Parietal lobe (tissue), 1 donor: ENCODE data around the gene IFNA13. TPM values are rescaled to one million over a fixed set of nuclear protein-coding genes. Genes with fewer than 3 reads are reported as not detected.

Source experiments
- total RNA-seq: library from RNA; depleted of rRNA; stranded (reverse); fragments of >200 nt; gene quantifications from one replicate; pipeline ENCODE4 v1.2.3, GENCODE V29; 2014

IFNA13 gene
- not detected for total RNA-seq

DNA sequence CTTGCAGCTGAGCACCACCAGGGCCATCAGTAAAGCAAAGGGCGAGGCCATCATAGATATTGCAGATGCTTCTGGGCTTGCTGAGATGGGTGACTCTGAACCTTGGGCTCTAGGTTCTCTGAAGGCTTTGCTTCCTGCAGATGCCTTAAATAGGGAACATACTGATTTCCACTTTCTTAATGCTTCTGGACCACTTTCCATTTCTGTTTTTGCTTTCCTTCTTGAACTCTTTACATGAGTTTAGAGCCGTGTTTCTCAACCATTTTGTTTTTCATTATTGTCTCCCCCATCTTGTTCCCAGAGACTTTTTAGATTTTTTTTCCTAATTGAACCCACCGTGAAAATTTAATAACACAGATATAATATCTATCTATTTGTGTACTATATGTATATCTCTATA, at the start of gene IFNA13:
IFNA13 (minus strand) TSS at position 101 of the 400 bp plus-strand sequence; CDS start at position 54, 47 bp downstream.

DNA sequence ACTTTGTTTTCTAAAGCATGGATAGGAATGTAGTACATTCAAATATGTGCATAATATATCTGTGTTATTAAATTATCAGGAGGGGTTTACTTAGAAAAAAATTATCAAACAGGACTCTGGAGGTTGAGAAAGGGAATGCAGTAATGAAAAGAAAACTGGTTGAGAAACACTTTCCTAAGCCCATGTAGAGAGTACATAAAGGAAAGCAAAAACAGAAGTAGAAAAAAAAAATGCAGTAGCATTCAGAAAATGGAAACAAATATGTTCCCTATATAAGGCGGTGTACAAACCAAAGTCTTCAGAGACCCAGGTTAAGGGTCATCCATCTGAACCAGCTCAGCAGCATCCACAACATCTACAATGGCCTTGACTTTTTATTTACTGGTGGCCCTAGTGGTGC, 41.0 kb upstream of the IFNA13 start, which contains the start of gene IFNA8:
IFNA8 (plus strand) TSS at position 301 of the 400 bp plus-strand sequence; CDS start at position 361, 60 bp downstream.

DNA sequence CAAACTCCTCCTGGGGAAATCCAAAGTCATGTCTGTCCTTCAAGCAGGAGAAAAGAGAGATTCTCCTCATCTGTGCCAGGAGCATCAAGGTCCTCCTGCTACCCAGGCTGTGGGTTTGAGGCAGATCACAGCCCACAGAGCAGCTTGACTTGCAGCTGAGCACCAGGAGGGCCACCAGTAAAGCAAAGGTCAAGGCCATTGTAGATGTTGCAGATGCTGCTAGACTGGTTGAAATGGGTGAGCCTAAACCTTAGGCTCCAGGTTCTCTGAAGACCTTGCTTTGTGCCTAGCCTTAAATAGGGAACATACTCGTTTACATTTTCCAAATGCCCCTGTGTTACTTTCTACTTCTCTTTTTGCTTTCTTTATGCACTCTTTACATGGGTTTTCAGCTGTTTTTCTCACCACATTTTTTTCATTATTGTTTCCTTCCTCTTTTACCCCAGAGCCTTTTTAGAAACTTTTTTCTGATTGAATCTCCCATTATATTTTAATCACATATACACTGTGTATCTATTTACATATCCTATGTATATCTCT, 17.3 kb upstream of the IFNA13 start, which contains the start of gene IFNA2:
IFNA2 (minus strand) TSS at position 268 of the 540 bp plus-strand sequence; CDS start at position 199, 69 bp downstream.

DNA sequence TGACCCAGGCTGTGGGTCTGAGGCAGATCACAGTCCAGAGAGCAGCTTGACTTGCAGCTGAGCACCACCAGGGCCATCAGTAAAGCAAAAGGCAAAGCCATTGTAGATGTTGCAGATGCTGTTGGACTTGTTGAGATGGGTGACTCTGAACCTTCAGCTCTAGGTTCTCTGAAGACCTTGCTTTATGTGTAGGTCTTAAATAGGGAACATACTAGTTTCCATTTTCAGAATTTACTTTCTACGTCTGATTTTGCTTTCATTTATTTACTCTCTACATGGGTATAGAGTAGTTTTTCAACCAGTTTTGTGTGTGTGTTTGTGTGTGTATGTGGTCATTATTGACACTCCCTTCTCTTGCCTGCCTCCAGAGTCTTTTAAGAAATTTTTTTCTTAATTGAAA, 17.1 kb downstream of the IFNA13 start, which contains the start of gene IFNA6:
IFNA6 (minus strand) TSS at position 101 of the 400 bp plus-strand sequence; CDS start at position 101, 0 bp downstream.

DNA sequence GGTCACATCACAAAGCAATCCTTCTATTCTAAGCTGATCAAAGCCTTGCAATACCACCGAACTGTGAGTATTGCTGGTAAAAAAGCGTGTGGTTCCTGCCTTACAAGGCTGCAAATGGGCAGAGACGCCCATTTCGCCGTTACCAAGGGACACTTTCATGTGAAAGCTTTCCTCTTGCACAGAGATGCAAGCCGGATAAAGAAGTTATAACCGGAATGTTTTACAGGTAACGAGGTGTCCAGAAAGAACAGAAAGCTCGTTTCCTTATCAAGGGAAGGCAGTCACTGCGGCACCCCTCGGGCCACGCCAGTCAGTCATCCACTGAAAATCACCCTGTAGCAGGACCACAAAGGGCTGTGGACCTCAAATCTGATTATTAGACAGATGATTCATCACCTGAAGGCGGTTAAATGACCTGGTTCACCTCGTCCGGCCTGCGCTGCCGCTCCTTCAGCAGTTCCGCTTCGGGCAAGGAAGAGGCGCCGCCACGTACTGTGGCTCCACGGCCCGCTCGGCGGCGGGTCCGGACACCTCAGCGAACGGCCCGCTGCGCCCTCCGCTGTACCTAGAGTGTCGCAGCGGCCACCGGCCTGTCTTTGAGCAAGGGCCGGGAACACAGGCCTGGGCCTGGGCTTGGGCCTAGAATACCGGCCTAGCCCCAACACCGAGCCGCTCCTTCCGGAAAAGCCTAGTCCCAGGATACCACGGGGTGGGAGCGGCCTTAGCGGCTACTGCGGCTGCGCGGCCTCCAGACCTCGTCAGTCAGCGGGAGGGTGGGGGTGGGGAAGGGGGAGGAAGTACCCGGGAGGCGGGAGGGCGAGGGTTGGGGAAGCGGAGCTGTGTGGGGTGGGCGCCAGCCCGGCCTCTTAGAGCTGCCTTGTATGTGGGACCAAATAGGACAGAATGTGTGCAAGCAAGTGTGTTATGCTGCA, 32.9 kb downstream of the IFNA13 start, which contains the start of gene KLHL9:
KLHL9 (minus strand) TSS at position 704 of the 932 bp plus-strand sequence; CDS start at position 159, 545 bp downstream.

Other genes starting within 250 kb of the IFNA13 start
- not detected for gene IFNW1, start 226.2 kb downstream of the IFNA13 start, total RNA-seq
- not detected for gene IFNA21, start 201.4 kb downstream of the IFNA13 start, total RNA-seq
- not detected for gene IFNA4, start 180.5 kb downstream of the IFNA13 start, total RNA-seq
- gene IFNA7, start 165.9 kb downstream of the IFNA13 start, total RNA-seq: not detected
- gene IFNA10, start 160.9 kb downstream of the IFNA13 start, total RNA-seq: not detected
- gene IFNA16, start 150.7 kb downstream of the IFNA13 start, total RNA-seq: not detected
- not detected for gene IFNA17, start 139.8 kb downstream of the IFNA13 start, total RNA-seq
- not detected for gene IFNA14, start 128.1 kb downstream of the IFNA13 start, total RNA-seq
- not detected for gene IFNA5, start 62.7 kb downstream of the IFNA13 start, total RNA-seq
- 73.6 TPM for gene KLHL9, start 32.7 kb downstream of the IFNA13 start, total RNA-seq
- gene IFNA6, start 17.2 kb downstream of the IFNA13 start, total RNA-seq: not detected
- not detected for gene IFNA2, start 17.3 kb upstream of the IFNA13 start, total RNA-seq
- not detected for gene IFNA8, start 41.1 kb upstream of the IFNA13 start, total RNA-seq
- not detected for gene IFNA1, start 72.4 kb upstream of the IFNA13 start, total RNA-seq
- gene IFNE, start 114.3 kb upstream of the IFNA13 start, total RNA-seq: not detected